Fibroblast of skin of back (primary cell): ENCODE data around the gene BNIP5.
"Not testable (repeated sequence)": the region's sequence is repeated elsewhere in the genome, so short reads cannot be mapped to it uniquely, and the experiment has no call there.

Source experiments
- DNase-seq: peaks from one replicate; pipeline ENCODE4 v3.0.0-alpha.2; 2013

Gene BNIP5

DNA sequence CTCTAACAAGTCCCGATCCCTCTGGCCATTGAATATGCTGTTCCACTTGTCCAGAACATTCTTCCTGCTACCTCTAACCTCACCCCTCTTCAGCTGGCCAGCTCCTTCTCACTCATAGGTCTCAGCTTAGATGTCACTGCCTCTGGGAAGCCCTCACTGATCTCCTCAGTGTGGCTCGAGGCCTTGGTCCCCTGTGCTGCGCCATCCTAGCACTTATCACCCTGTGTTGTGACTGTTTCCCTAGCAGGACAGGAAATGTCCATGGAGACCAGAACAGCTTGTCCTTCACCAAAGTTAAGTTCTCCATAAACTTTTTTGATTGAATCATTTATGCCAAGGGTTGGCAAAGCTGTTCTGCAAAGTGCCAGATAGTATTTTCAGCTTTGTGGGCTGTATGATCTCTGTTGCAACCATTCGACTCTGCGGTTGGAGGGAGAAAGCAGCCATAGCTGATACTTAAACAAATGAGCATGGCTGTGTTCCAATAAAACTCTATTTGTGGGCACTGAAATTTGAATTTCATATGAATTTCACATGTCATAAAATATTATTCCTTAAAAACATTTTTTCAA, 6.5 kb upstream of the BNIP5 start:
- DNase-seq, result no peak

DNA sequence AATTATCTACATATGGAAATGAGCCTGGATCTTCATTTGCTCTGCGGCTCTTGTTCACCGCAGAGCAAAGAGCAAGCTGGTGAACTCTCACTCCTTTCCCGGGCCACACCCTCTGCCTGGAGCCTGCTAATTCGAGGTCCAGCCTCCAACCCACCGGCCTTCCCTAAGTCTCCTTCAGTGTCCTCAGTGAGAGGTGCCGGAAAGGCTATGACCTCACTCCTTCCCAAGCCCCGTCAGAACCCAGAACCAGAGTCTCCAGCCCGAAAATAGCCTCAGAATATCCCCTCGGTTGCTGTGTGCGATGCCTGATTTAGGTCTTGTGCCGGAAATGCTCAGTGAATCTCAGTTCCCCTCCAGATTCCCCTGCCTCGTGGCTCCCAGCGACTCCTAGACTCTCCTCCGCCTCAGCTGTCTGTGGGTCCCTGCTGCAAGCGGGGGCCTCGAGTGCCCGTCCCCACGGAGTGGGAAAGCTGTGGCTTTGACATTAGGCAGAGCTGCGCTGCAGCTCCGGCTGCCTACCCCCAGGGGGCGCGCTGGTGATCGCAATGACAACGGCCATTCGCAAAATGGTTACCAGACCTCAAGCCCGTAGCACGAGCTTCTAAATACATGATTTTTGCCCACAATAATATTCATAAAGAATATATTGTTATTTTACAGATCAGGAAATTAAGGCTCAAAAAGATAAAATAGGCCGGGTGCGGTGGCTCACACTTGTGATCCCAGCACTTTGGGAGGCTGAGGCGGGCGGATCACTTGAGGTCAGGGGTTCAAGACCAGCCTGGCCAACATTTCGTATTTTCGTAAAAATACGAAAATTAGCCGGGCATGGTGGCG, 4.1 kb upstream of the BNIP5 start:
- peak; percentile 58 for DNase-seq

DNA sequence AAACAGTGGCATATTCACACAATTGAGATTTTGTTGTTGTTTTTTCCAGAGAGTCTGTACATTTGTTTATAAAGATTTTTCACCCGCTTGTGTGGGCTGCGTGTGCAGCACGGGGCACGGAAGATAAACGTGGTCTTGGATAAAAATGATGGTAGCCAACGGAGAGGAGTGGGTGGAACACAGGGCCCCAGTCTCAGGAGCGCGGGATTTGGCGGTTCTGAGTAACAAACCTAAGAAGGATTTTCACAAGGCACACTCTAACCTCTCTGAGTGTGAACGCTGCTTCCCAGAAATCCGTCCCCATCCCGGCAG, 3.6 kb upstream of the BNIP5 start:
- DNase-seq, result no peak

DNA sequence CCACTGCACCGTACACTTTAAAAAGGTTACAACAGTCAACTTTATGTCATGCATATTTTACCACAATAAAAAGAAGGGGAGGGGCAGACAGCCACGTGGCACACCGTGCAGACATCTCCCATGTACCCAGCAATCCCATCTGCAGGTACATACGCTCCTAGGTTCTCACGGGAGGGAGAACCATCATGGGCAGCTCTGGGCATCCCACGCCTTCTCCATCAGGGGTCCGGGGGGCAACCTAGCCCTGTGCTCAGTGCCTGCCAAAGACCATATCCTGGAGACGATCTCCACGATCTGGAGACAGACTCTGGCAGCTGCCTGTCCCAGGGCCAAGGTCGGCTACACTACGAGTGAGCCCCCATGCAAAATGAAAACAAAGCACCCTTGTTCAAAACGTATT, 2.5 kb upstream of the BNIP5 start:
- DNase-seq, result no peak

DNA sequence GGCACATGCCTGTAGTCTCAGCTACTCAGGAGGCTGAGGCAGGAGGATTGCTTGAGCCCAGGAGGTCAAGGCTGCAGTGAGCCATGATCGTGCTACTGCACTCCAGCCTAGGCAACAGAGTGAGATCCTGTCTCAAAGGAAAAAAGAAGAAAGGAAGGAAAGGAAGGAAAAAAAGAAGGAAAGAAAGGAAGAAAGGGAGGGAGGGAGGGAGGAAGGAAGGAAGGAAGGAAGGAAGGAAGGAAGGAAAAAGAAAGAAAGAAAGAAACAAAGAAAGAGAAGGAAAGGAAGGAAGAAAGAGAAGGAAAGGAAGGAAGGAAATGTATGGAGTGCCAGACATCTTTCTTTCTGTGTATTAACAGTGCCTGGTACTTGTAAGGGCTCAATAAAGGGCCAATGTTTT, 1.5 kb upstream of the BNIP5 start:
- not testable (repeated sequence) for DNase-seq

DNA sequence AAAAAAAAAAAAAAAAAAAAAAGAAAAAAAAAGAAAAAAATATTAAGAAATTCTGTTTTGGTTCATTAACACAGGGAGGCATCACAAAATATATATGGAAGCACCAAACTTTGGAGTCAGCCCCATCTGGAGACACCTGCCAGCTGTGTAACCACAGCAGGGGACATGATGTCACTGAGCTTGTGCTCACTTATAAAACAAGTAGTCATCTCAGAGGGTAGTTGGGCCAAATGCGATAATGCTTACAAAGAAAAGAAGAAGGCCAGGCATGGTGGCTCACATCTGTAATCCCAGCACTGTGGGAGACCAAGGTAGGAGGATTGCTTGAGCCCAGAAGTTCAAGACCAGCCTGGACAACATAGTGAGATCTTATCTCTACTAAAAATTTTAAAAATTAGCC, 1.1 kb upstream of the BNIP5 start:
- DNase-seq, result no peak

DNA sequence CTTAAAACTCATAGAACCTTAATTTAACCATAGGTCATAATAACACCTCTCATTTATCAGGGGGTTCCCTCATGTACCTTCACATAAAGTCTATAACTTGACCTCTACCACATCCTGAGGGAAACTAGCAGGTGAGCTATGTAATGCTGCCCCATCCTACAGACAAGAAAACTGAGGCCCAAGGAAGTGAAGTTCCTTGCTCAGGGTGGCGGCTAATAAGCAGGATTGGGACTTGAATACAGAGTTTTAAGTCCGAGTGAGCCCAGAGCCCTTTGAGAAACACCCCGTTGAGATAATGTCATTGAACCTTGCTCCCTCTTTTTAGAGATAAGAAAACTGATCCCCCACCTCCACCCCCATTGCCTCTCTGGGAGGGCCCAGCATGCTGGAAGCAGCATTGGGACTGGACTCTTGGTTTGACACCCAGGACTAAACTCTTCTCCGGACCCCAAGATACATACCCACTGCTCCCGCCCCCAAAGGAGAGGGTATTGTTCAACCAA, 429 bp downstream of the BNIP5 start:
- DNase-seq, result no peak

DNA sequence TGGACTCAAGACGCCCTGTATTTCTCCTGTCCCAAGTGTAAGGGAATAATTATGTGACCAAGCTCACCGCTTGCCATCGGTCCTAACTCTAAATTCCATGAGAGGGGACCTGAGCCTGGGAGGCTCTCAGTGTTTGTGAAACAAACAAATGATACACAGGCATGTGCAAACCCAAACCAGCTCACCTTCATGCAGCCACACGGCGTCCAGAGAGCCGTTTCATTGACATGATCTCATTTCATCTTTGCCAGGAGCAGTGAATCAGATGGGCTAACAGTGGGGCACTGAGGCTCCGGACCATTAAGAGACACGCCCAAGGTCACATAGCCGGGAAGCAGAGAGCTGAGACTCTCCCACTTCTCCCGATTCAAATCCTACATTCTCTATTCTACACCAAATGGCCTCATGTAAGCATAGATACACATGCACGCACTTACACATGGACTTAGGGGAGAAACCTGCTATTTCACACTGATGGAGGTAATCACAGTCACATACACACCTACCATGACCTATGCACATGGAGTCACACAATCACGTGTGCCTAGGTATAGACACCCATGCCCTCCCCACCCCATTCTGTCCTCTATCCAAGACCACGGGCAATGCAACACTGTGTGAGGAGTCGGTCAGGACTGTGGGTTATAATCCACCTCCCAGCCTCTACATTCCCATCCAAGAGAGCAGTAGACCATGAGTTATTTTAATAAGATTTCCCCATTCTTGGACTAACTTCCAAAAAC, 1.1 kb downstream of the BNIP5 start:
- DNase-seq, result no peak

DNA sequence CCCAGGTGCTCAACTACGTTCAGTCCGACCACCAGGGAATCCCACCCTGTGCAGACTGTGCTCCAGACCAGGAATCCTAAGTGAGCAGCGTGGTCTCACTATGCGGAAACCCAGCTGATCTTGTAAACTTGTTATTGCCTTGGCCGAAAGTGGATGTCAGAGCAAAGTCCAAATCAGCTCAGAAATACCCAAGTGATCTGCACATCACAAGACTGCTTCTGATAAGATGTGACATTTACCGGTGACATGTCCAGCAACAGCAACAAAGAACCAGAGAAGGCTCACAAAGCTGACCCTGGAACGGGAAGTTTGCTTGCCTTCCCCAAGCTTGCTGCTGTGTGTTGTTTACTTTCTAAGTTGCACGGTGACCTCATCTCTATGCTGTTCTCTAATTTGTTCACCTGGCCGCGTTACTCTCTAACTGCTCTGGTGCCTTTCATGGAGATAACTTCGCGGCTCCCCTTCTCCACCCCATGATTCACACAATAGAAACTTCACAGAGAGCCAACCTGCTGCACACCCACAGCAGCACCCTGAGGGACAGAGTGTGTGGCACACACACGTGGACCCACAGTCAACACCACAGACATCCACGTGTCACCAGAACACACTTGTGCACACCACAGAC, 1.7 kb downstream of the BNIP5 start:
- DNase-seq, result no peak

DNA sequence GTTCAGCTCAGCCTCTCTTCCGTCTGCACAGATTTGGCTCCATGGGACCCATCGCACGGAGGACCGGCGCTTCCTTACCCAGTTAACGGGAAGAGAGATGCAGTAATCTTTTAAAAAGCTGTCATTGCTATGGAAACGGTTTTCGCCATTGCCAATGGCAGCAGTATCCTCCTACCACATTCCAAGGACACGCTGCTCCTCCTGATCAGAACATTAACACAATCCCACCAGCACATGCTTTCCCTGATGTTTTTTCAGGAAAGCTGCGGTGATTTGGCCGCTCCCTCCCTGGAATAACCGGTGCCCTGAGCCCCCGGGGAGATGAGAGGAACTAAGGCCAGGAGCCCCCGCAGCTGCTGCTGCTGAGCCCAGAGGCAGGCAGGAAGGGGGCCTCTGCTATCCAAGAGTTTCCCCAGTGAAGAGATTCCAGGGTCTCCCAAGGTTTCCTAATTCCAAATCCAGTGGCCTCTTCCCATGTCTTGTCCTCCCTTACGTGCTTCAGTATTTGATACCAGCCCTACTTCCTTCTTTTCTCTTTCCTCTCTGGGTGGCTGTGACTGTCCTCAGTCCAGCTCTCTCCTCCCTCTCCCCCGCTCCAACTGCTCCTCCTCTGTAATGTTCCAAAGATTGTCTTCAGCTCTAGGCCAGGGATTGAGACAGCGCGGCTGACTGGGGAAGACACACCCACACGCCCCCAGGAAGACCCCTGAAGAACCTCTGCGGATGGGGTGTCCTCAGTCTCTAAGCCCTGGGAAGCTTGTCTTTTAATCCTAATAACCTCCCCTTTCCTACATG, 2.6 kb downstream of the BNIP5 start:
- DNase-seq, result peak; percentile 21

DNA sequence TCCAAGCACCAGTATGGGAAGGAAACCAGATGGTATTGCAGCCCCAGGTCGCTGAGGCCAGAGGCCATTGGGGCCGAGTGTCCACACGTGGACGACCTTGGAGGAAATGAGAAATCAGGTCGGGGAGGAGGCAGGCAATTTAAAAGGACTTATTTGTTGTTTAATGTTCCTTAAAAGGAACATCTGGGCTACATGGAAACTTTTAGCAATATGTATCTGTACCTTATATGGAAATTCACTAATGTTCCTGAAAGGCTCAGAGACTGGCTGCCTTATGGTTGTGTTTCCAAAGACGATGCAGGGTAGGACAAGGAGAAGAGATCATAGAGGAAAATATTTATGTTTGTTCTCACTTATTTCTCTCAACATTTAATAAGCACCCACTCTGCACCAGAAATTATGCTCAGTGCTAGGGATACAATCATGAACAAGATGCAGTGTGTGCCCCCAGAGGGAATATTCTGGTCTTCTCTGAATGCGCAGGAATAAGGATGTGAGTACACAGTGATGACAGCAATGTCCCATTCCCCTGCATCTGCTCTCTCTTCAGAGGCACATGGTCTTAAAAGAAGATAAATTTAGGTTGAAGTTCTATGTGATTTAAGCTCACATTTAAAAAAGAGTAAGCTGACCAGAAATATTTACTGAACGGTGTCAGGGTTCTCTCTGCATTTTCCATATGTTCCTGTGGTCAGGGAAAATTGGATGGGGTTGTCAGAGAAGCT, 3.4 kb downstream of the BNIP5 start:
- DNase-seq, result no peak

DNA sequence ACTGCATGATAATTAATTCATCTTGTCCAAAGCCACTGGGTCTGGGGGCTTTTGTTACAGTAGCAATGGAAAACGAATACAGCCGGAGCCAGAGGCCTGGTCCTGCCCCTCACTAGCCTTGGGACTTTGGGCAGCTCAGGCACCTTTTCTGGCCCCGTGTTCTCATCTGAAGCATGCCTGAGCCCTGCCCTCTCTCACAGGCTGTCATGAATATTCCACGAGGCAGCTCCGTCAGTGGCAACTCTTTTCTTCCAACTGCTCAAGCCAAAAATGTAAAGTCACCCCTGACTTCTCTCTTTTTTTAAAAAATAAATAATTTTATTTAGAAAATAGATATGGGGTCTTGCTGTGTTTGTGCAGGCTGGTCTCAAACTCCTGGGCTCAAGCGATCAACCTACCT, 5.3 kb downstream of the BNIP5 start:
- no peak for DNase-seq

DNA sequence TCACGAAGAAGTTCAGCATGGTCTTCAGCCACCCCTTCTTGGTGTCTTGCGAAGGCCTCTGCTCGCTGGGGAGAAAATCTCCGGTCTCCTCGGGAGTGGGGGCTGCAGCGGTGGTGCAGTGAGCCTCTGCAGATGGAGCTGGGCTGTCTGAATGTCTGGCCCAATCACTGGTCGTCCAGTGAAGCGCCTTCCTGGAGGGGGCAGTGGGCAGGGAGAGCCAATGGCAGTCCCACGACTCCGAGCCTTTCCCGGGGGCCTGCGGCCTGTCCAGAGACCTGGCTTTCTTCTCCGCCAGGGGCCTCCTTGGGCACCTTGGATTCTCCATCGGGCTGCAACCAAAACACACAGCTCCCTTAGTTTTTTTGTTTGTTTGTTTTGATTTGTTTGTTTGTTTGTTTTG, 6.3 kb downstream of the BNIP5 start:
- no peak for DNase-seq

DNA sequence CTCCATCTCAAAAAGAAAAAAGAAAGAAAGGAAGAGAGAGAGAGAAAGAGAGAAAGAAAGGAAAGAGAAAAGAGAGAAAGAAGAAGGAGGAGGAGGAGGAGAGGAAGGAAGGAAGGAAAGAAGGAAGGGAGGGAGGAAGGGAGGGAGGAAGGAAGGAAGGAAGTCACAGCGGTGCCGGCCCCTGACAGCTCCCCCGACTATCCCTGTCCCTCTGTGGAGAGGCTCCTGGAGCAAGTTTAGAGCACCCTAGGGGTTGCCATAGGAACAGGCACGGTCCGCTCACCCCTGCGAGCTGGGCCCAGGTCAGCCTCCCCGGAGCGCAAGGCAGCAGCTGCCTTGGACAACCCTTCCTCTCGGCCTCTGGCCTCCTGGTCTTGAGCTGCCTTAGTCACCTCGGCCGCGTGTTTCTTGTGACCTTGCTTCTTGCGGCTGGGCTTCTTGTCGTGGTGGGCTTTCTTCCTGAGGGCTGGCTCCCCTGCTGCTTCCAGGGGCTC, 6.8 kb downstream of the BNIP5 start:
- DNase-seq, result no peak

DNA sequence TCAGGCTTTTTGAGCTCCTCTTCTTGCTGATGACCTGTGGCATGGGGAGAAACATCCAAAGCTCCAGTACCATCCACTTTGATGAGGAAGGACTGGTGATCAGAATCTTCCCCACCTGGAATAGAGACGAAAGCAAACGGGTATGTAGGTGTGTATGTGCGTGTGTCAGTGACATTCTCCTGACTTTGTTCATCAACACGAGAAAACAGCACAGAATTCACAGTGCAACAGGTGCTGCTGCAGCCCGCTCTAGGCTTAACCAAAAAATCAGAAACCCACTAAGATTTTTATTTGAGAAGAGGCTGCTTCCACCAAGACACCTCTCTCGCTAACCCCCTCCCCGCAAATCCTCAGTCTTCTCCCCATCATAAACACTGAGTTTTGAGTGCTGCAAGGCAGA, 8.1 kb downstream of the BNIP5 start:
- no peak for DNase-seq

DNA sequence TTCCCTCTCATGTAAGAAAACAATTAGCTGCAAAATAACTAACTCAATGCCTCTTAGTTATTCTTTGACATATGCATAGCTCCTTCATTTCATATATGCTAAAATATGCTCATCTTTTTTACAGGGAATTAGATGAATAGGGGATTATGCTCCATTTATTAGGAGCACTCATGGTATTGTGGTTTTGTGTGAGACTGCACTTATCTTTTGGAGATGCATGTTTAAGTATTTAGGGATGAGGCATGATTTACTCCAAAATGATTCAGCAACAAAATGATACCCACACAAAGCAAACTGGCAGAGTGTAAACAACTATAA, 8.8 kb downstream of the BNIP5 start:
- DNase-seq, result no peak

DNA sequence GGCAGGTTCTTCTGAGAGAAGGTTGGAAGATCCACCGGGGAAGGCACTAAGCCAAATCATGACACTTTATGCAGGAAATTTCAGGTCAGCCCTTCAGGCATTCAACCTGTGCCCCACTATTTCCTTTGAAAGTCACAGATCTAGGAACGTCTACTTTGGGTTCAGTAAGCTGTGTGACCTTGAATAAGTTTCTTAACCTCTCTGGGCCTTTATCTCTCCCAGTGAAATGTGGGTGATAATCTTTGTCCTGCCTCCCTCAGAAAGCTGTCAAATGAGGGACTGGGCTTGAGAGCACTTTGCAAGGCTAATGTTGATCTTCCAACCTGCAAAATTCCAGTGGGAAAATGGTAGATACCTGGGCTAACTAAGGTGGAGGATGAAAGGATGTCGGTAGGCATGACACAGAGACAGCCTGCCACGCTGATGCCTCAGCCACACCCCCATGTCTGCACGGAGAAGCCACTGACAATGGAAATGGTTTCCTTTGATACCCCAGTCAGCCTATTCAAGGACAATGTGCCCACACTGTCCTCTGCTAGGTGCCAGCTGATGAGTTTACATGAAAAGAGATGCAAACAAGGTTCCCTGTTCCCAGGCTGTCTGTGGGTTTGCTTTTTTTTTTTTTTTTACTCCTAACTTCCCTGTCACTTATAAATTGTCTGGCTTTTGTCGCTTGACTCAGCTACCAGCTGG, 9.3 kb downstream of the BNIP5 start:
- no peak for DNase-seq

DNA sequence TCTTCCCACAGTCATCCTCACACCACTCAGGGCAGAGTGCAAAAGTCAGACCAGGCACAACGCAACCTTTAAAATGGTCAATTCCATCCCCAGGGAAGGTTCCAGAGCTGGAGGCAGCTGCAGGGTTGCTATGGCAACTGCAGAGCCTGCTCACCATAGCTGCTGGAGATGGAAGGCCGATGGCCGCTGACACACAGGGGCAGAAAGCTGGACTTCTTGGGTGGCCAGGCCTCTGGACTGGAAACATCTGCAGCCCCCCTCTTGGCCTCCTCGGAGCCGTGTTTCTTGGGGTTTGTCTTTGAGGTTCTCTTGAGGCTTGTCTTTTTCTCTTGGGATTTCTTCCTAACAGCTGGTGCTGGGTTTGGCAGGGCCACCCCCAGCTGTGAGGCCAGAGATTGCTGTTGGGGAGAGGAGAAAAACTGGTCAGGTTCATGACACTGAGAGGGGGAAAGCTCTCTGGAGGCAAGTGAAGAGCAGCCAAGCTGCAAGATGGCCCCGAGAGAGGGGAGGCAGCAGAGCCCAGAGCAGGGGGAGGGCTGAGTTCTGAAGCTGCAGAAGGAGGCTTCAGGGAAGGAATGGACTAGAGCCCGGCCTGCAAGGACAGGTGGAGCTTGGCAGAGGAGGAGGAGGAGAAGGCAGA, 10.2 kb downstream of the BNIP5 start:
- DNase-seq, result peak; percentile 10

DNA sequence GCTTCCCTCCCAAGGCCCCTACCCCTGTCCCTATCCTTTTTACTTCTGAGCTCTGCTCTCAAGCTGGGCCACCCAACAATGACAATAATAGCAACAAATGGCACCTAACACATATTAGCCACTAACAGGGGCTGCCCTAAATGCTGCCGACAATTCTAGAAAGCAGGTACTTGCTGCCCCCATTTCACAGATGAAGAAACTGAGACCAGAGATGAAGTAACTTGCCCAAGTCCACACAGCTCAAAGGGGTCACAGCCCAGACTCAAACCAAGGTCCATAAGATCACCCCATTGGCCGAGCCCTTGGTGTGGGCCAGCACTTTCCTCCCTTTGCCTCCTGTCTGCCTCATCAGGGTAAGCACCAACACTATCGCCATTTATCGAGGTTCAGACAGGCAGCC, 12.0 kb downstream of the BNIP5 start:
- no peak for DNase-seq

DNA sequence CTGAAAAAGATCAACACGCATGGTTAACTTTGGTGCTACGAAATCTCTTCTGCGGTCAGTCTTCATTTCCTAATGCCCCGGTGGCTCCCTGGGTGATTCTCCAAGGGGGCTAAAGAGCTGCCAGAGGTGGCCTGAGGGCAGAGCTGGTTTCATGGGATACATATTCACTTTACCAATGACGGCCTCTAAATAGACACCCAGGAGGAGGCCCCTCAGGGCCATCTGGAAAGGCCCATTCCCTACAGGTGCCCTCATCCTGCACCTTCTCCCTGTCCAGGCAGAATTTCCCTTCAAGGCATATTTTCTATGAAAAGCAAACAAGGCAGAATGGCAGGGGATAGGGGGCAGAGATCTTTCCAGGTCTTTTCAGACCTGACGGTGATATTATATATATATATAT, 12.5 kb downstream of the BNIP5 start:
- no peak for DNase-seq

DNA sequence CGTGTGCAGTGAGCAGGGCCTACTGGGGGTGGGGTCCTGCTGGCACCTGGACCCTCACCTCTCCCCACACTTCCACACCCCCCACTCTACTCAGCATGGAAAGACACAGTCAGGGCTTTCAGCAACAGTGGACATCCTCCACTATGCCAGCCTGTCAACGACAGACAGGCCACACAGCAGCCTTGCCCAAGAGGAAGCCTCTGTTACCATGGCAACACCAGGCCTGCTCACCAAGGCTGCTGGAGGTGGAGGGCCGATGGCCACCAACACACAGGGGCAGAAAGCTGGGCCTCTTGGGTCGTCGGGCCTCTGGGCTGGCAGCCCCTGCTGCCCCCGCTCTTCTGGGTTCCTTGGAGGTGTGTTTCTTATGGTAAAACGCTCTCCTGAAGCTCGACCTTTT, 13.6 kb downstream of the BNIP5 start:
- peak; percentile 10 for DNase-seq
